RKO (cell line): Measurements from ENCODE around the gene KCNQ4.
A peak's percentile ranks its signal among the peaks of the same experiment; 100 is the strongest.

Experiments used
- DNase-seq: peaks from one replicate; pipeline ENCODE4 v3.0.0-alpha.2; 2016; ENCODE audit warnings: low spot score

Gene KCNQ4

DNA sequence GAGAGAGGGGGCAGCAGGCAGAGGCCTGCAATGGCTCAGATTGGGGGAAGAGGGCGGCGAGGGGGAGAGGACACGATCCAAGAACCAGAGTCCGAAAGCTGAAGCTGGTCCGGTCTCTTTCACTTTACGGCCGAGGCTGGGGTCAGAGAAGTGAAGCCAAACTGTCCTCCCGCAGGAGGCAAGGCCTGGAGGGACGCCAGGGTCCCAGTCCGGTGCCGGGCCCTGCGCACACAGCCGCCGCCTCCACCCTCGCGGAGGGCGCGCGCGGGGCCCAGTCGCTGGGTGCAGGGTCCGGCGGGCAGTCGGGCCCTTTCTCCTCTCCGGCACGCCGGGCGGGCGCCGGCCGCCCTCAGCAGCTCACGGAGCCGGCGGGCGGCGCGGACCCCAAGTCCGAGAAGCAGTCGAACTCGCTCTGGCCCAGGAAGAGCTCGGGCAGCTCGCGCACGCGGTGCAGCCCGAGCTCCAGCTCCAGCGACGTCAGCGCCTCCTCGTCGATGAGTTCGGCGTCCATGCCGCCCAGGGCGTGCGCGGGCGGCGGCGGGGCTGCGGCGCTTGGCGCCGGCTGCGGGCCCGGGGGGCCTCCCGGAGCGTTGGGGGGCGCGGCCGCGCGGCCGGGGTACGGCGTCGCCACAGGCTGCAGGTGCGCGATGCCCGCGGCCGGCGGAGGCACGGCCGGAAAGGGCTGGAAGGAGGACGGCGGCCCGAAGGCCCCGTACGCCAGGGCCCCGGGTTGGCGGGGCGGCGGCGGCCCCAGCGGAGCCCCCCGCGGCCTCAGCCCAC is 77.8 kb downstream of the KCNQ4 start:
- DNase-seq = peak; percentile 45

DNA sequence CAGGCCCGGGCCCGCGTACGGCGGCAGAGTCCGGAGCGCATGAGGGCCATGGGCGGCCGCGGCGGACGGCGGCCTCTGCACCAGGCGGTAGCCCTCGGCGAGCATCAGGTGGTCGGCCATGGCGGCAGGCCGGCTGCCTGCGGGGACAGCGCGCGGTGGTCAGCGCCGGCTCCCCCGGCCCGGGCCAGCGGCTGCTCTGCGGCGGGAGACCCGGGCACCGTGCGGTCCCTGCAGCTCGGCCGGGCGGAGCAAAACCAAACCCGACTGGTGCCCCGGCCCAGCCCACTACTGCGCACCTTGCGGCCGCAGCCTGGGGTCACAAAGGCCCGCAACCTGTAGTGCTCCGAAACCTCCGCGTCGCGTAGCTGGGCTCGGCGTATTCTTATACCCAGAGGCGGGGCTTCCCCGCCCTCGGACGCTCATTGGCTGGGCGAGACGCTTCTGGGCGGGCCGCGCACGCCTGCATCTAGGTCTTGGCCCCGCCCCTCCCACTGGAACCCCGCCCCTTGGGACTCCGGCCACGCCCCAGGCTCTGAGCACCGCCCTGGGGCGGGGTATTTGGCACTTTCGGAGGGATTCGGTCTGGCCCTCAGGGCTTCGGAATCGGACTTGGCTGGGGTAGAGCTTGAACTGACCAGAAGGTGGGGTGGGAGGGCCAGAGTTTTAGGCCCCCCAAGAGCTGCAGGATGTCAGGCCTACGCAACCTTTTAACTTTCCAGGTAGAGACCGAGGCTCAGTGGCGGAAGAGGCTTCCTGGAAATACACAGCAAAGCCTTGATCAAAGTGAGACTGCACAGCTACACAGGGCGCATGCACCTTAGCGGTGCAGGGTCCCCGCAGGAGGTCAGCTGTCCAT is 78.6 kb downstream of the KCNQ4 start, which contains the start of gene CITED4:
Gene CITED4, minus strand, starts transcription at position 356 of the 856 bp plus-strand sequence. Its CDS starts 236 bp downstream, at position 120.
- peak; percentile 95 for DNase-seq

DNA sequence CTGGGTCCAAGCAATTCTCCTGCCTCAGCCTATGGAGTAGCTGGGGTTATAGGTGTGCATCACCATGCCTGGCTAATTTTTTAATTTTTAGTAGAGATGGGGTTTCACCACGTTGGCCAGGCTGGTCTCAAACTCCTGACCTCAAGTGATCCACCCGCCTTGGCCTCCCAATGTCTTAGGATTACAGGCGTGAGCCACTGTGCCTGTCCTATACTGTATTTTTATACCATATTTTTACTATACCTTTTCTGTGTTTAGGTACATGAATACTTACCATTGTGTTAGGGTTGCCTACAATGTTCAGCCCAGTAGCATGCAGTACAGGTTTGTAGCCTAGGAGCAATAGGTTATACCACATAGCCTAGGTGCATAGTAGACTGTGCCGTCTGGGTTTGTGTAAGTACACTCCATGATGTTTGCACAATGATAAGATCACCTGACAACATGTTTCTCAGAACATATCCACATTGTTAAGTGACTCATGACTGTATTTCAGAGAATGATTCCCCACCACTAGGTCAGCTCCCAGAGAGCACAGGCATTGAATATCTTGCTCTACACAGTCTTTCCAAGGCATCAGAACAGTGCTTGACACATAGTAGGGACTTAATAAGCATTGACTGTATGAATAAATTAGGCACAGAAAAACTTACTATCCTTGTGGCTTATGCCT is 84.6 kb downstream of the KCNQ4 start:
- DNase-seq = peak; percentile 45

DNA sequence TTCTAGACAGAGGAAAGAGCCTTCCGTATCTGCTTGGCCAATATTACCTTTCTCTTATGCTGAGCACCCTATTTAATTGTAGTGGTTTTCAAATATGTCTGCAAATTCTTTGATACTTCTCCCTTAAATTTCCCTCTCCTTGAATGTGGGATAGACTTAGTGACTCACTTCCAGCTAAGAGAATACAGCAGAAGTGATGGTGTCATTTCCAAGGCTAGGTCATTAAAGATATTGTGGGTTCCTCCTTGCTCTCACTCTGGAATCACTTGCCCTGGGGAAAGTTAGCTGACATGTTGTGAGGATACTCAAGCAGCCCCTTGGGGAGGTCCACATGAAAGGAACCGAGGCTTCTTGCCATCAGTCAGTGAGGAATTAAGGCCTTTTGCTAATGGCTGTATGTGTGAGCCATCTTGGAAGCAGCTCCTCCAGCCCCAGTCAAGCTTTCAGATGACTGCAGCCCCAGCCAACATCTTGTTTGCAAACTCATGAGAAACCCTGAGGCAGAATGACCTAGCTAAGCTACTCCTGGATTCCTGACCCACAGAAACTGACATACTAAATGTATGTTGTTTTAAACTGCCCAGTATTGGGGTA is 86.6 kb downstream of the KCNQ4 start:
- DNase-seq = peak; percentile 56

DNA sequence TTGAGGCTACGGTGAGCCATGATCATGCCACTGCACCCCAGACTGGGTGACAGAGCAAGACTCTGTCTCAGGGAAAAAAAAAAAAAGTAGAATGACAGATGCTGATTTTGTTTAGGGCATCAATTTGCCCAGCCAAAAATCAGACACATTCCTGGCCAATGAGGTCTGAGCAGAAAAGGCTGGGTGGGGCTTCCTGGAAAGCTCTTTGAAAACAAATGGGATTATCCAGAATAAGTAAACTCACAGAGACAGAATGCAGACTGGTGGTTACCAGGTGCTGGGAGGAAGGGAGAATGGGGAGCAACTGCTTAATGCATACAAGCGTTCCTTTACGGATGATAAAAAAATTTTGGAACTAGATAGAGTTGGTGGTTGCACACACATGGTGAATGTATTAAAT is 88.7 kb downstream of the KCNQ4 start:
- DNase-seq = no peak

DNA sequence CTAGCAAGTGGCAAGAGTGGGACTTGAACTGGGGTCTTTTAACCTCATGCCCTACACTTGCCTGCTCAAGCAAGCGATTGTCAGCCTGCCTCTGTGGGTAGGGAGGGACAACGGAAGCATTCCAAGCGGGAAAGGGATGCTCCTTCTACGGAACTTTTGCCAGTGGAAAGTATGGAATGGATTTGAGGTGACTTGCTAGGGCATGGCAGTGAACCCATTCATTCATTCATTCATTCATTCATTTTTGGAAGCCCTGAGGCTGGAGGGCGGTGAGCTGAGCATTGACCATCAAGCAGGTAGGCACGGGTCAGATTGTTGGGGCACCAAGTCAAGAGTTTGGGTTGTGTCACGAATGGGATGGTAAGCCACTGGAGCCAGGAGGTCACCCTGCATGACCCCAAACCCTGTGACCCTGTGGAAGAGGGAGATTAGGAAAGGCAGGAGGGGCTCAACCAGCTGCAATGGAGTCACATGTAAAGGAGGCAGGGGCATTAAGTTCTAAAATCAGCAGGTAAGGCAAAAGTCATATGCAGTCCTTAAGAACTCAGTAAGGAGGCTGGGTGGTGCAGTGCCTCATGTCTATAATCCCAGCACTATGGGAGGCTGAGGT is 90.4 kb downstream of the KCNQ4 start:
- no peak for DNase-seq

DNA sequence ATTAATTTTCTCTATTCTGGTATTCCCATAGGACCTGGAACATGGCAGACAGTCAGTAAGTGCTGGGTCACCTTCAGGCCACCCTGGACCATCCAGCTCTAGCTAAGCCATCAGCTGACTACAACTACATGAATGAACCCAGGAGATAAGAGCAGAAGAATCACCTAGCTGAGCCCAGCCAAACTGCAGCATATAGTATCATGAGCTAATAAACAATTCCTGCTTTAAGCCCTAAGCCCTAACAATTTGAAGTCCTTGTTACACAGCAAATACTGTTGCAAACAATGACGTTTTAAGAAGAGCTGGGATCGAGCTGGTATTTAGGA is 92.8 kb downstream of the KCNQ4 start:
- DNase-seq = no peak

DNA sequence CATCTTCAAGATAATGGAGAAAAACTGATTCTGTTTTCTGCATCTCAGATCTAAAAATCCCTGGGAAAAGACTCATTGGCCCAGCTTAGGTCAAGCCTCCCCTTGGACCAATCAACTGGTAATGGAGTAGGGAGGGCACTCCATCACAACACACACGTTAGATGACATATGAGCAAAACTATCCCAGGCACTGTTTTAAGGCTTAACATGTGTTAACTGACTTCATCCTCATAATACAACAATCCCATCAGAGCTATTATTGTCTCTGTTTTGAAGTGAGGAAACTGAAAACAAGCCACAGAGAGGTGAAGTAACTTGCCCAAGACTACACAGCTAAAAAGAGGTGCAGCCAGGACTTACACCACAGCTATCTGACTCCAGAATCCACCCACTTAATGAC is 93.3 kb downstream of the KCNQ4 start:
- DNase-seq = no peak

DNA sequence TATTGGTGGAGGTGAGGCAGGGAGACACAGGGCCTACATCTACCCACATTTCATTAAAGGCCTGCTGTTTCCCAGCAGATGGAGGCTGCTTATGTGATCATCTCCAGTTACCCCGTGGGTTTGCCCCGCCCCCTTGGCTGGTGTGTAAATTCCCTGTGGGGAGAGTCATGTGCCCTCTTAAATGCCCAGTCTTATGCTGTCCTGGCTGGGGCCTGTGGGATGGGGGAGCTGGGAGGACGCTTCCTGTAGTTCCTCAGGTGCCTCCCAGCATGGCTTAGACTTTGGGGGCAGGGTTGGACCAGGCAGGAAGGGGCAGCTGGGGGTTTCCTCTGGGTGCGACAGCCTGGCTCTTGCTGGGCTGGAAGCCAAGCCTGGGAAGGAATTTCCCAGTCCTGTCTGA is 94.1 kb downstream of the KCNQ4 start:
- peak; percentile 46 for DNase-seq

DNA sequence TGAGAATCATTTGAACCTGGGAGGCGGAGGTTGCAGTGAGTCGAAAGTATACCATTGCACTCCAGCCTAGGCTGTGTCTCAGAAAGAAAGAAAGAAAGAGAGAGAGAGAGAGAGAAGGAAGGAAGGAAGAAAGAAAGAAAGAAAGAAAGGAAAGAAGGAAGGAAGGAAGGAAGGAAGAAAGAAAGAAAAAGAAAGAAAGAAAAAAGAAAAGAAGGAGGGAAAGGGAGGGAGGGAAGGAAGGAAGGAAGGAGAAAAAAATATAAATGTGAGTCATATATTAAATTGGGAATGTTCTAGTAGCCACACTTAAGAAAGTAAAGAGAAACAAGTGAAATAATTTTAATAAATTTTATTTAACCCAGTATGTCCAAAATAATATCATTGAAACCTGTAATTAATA is 95.3 kb downstream of the KCNQ4 start:
- no peak for DNase-seq

DNA sequence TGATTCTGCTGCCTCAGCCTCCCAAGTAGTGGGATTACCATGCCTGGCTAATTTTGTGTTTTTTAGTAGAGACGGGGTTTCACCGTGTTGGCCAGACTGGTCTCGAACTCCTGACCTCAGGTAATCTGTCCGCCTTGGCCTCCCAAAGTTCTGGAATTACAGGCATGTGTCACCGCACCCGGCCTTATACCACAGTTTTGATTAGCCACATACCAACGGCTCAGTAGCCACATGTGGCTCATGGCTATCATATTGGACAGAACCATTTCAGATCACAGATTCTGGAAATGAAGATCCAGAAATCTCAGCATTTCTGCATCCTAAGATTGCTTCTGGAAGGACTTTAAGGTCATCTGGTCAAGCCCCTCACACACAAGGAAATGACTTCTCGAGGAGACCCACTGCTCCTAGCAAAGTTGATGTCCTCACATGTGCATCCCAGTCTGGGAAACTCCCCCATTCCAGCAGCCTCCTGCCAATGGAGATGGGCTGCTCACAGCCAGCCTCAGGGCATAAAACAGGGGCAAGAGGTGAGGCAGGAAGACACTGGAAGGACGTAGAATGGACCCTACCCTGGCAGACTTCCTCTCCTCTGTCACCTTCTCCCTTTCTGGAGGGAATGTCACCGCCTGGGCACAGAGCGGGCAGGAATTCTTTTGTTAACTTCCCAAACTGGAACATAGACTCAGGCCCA is 96.0 kb downstream of the KCNQ4 start:
- DNase-seq = no peak

DNA sequence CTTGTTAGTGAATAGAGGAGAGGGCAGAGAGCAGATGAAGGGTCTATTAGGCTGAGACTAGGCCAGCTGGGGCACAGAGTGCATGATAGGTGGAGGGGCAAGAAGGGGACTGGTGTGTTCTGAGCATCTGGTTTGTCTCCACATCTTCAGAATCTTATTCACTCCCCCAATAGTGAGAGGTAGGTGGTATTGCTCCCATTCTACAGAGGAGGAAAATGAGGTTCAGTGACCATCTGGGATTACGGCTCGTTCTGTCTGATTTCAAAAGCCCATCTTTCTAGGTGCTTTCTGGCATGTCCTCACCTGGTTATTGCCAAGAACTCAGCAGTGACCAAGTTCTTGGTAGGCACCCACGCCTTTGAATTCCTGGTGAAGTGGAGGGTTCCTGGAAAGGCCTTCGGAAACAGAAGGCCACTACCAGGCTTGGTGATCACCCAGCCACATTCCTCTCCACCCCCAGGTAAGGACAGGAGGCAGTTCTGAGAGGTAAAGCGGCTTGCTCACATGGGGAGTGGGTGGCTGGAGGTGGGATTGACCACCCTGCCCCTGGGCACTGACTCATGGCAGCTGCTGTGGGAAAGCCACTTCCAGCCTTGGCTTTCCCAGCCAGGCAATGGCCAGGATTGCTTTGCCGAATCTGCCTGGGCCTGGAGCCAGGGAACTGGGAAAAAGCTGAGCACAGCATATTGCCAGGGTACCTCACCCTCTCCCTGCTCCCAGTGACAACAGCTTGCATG is 97.4 kb downstream of the KCNQ4 start:
- DNase-seq = no peak

DNA sequence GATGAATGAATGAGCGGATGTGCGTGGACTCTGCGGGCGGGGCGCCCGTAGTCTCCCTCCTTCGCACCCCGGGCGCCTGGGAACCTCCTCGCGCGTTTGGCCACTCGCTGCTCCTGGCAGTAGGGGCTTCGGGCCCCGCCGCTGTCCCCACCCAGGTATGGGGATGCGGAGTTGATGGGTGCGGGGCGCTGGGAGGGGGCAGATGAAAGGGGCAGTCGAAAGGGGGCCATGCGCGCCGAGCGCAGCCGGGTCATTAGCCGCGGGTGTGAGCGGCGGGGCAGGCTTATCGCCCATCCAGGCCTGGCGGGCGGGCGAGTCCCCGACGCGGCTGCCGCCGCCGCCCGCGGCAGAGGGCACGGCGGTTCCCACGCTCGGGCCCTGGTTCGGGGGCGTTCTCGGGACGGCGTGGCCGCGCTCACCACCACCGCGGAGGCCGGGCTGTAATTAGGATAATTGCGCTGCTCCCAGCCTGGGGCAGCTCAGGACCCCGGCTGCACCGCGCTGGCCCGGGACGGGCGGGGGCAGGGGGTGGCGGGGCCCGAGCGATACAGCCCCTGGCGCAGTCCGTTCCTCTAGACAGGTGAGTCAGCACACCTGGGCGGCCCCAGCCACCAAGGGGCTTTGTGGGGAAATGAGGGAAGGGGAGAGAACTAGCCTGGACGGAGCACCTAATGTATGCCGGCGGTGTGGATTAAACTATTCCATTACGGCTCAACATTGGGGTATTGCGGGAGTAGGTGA is 100.6 kb downstream of the KCNQ4 start:
- no peak for DNase-seq

DNA sequence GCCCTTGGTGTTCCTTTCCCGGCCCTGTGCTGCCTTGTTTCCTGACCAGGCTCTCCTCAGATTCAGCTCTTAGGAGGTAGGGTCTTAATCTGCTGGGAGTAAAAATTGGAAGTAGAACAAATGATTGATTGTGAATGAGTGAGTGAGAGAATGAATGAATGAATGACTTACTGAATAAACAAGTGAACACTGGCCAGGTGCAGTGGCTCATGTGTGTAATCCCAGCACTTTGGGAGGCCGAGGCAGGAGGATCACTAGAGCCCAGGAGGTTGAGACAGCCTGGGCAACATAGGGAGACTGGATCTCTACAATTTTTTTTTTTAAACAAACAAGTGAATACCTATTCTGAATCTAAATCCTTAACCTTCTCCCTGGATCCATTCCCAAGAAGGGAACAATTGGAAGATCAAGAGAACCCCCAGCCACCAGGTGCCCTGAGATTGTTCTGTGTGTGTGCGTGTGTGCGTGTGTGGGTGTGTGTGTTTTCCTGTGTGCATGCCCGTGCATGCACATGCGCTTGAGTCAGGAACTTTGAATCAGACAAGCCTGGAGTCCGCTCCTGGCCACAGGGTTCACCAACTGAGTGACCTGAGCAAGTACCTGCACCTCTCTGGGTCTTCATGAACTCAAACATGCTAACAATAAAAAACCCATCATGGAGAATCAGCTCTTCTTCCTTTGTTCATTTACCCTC is 102.9 kb downstream of the KCNQ4 start:
- no peak for DNase-seq

DNA sequence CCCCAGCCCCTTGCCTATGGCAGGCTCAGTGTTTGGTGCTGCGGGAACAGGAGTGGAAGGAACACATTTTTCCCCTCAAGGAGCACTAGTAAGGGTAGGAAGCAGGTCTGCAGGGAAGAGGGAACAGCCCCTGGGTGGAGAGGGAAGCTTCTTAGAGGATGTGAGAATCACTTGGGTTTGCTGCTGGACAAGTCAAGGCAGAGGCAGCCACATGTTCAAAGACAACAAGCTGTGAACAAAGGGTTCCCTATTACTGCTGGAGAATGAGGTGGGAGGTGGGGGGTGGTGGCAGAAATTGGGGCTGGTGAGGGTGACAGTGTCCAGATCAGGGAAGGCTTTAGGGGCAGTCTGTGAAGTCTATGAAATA is 103.4 kb downstream of the KCNQ4 start:
- no peak for DNase-seq

DNA sequence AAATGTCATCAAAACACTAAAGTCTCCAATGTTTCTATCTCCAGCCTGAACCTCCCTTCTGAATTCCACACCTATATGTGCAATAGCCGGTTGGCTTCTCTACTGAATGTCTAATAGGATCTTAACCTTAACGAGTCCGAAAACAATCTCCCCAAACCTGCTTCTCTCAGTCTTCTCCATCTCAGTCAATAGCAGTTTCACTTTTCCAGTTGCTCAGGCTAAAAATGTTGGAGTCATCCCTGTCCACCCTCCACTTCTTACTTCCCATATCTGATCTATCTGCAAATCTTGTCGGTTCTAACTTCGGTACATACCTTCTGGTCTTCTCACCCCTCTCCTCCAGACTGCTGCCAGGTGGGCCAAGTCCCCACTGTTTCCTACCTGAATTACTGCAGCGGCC is 104.1 kb downstream of the KCNQ4 start:
- DNase-seq = no peak
